Skin of body (tissue), 2 donors: ENCODE measurements around the gene IFI44L. TPM values are rescaled to one million over a fixed set of nuclear protein-coding genes. Genes with fewer than 3 reads are reported as not detected.

Source experiments
- DNase-seq: peaks from one replicate; lab custom pipeline; 2025; lab: John Stamatoyannopoulos, UW
- total RNA-seq: library from RNA; depleted of rRNA; stranded (reverse); fragments of >200 nt; gene quantifications from one replicate; pipeline ENCODE4 v1.2.3, GENCODE V29; 2014

The IFI44L gene
- total RNA-seq, result 3.0 TPM

GRCh38 chr1:78619803-78620579, at the start of gene IFI44L:
IFI44L (plus strand) TSS chr1:78620448; CDS start chr1:78627916, 7,468 bp downstream.
- peak; percentile 44 for DNase-seq

DNA sequence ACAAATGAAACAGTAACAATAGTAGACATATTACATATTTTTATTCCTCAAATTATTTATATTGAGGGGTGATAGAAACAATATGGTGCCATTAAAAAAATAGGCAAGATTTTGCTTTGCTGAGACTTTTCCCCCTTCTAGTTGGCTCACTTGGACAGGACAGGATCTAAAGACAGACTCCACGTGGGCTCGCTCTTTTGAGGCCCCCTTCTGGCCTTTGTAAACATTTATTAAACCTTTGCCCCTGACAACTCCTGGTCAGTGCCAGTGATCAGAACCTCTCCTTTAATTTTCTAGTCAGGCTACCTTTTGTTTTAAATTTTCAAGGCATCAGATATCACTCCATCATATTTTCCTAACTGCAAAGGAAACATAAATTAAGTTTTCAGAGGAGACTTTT, 49.7 kb upstream of the IFI44L start:
- no peak for DNase-seq

GRCh38 chr1:78577257-78578100, 42.8 kb upstream of the IFI44L start:
- no peak for DNase-seq

DNA sequence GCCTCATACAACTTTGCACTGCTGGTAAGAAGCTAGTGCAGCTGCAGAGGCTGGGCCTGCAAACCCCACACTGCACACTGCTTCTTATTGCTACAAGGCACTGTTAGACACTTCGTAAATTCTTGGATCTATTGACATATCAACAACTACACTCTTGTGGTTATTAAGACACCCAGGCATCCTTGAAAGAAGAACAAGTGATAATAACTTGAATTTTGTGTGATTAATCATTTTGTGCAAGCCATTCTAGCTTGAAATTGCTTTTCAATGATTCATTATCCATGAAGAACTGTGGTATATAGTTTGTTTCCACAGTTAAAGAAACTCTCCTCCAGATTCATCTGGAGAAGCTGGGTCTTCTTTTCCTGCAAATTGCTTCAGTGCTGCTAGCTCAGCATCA, 33.7 kb upstream of the IFI44L start:
- DNase-seq, result no peak

DNA sequence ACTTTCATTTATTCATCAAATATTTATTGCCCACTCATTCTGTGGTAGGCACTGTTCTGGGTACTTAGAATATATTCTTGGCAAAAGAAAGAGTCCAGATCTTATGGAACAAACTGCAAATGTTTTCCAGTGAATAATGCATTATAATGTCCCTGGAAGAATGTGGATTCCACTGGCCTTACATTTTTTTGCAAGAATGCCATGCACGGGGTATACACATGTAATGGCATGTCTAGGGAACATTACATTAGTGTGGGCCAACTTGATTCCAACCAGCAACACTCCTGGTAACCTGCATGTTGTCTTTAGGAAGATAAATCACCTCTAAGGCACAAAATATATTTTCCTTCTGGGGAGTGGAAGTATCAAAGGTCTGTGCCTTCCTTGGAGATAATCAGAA, 33.0 kb upstream of the IFI44L start:
- DNase-seq, result no peak

DNA sequence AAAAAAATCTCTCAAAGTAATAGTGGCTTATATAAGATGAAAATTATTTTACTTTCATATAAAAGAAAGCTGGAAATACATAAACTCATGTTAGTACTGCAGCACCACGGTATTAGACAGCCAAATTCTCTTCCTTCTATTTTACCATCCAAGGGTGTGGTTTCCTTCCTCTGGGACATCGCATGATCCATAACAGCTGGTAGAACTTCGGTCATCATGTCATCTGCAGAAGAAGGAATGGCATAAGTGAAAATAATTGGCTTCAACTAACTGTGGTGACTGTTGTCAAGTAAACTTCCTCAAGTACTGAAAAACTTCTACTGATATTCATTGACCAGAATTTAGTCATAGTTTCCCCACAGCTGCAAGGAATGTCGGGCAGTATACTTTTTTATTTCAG, 28.3 kb upstream of the IFI44L start:
- no peak for DNase-seq

DNA sequence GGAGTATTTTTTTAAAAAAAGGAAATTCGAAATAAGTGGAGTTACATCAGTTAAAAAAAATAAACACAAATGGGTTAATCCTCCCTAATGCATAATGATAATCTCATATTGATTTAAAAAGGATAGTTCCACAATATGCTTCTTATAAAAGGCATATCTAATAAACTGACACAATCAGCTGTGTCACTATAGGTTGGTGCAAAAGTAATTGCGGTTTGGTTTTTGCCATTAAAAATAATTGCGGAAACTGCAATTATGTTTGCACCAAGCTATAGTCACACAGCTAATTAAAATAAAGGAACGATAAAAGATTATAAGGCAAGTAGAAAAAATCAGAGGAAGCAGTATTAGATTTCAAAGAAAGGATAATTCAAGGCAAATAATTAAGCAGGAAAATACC, 21.0 kb upstream of the IFI44L start:
- DNase-seq, result no peak

GRCh38 chr1:78601068-78601467, 19.2 kb upstream of the IFI44L start:
- no peak for DNase-seq

GRCh38 chr1:78603206-78603605, 17.0 kb upstream of the IFI44L start:
- no peak for DNase-seq

- DNase-seq, result no peak
Observed at GRCh38 chr1:78604643-78605042, 15.6 kb upstream of the IFI44L start.

GRCh38 chr1:78606274-78606673, 14.0 kb upstream of the IFI44L start:
- DNase-seq, result no peak

DNA sequence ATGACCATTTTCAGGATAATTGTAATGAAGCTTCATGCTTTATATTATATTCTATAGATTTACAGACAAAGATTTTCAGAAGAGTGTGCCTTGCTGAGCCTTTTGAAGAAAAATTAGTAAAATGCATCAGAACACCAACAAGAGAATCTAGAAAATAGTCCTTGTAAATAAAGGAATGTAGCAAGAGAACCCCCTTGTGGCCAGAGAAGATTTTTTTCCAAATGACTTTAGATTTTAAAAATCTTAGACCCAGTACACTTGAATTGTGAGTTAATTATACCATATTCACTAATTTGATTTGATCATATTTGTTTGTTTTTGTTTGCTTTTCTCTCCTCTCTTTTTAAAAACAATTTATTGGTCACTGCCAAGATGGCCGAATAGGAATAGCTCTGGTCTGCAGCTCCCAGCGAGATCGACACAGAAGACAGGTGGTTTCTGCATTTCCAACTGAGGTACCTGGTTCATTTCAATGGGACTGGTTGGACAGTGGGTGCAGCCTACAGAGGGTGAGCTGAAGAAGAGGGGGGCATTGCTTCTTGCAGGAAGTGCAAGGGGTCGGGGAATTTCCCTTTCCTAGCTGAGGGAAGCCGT, 12.8 kb upstream of the IFI44L start:
- DNase-seq, result peak; percentile 48

DNA sequence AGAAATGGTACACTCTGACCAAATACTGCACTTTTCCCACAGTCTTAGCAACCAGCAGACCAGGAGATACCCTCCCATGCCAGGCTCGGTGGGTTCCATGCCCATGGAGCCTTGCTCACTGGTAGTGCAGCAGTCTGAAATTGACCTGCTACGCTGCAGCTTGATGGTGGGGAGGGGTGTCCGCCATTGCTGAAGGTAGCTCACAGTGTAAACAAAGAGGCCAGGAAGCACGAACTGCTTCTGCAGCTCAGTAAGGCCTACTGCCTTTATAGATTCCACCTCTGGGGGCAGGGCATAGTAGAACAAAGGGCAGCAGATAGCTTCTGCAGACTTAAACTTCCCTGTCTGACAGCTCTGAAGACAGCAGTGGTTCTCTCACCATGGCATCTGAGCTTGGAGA, 12.3 kb upstream of the IFI44L start:
- no peak for DNase-seq

DNA sequence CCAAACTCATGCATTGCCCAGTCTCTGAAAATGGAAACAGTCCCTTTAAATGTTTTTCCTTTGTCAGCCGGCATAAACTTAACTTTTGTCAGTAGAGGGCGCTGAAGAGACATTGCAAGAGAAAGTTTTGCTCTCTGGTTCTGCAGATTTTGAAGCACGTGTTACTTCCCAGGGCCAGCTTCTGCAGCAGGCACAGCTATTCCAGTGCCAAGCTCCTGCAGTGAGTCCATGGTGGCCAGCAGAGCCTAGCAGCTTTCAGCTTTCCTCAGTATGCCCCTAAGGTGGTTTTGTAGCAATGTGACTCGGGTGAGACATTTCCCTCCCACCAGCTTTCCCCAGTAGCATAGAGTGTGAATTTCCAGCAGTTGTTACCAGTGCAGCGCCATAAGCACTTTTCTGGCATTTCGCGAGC, 2.6 kb upstream of the IFI44L start:
- DNase-seq, result peak; percentile 78

- DNase-seq, result peak; percentile 27
Observed at GRCh38 chr1:78619032-78619431, 1.2 kb upstream of the IFI44L start.

DNA sequence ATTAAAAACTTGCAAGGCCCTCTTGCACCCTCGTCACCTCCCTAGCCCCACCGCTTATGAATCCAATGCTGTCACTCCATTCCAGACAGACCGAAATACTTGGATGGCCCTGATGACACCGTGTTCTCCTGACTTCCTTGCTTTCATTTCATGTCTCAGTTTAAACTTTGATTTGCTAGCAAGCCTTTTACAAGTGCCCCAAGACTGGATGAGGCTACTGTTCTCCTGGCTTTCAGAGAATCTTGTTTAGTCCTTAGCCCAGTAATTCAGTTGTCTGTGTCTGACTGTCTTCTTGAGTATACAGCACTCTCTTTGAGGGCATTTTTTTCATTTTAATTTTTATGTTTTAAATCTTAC, 824 bp upstream of the IFI44L start:
- DNase-seq, result peak; percentile 20

GRCh38 chr1:78620666-78621065, 418 bp downstream of the IFI44L start:
- no peak for DNase-seq

DNA sequence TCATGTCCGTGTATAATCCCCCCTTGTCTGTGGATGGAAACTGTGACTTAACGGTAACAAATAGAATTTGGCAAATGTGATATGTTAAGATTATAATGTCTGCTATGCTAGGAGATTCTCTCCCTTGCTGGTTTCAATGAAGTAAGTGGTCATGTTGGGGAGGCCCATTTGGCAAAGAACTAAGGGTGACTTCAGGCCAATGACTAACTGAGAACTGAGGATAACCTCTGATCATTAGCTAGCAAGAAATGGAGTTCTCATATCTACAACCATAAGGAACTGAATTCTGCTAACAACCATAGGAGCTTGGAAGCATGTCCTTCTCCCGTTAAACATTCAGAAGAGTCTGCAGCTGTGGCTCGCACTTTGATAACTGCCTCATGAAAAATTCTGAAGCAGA, 2.3 kb downstream of the IFI44L start:
- no peak for DNase-seq

DNA sequence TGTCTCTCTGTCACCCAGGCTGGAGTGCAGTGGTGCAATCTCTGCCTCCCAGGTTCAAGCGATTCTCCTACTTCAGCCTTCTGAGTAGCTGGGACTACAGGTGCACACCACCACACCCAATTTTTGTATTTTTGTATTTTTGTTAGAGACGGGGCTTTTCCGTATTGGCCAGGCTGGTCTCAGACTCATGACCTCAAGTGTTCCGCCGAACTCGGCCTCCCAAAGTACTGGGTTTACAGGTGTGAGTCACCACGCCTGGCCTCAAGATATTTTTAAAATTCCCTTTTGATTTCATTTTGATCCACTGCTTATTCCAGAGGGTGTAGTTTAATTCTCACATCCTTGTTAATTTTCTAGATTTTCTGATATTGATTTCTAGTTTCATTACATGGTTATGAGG, 3.8 kb downstream of the IFI44L start:
- DNase-seq, result no peak

- DNase-seq, result no peak
Observed at GRCh38 chr1:78627321-78627720, 7.1 kb downstream of the IFI44L start.

DNA sequence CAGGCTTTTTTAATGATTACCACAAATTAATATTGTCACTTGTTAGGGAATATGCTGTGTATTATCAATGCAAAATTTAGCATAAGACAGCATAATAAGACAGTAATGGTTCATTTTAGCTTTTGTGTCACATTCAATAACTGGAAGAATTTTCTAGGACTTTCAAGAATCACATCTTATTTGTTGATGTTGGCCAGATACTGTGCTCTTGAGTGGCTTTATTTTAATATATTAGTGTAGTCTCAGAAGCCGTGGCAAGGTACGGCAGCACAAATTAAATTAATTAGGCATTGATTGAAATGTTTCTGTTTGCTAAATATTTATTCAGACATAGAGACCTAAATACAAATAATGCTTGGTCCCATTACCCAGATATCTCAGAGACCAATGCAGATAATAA, 10.4 kb downstream of the IFI44L start:
- no peak for DNase-seq

GRCh38 chr1:78633209-78633608, 13.0 kb downstream of the IFI44L start:
- DNase-seq, result no peak
